ENCODE measurements around the gene HDAC4. TPM values are rescaled to one million over a fixed set of nuclear protein-coding genes. Genes with fewer than 3 reads are reported as not detected.

The HDAC4 gene
- total and polyA plus RNA-seq, 10 of the 15 experiments (the other 5 are each of a cell fraction or from before 2014, with no cell fraction given), result 0.22 to 15.7 (median 4.8) TPM

DNA sequence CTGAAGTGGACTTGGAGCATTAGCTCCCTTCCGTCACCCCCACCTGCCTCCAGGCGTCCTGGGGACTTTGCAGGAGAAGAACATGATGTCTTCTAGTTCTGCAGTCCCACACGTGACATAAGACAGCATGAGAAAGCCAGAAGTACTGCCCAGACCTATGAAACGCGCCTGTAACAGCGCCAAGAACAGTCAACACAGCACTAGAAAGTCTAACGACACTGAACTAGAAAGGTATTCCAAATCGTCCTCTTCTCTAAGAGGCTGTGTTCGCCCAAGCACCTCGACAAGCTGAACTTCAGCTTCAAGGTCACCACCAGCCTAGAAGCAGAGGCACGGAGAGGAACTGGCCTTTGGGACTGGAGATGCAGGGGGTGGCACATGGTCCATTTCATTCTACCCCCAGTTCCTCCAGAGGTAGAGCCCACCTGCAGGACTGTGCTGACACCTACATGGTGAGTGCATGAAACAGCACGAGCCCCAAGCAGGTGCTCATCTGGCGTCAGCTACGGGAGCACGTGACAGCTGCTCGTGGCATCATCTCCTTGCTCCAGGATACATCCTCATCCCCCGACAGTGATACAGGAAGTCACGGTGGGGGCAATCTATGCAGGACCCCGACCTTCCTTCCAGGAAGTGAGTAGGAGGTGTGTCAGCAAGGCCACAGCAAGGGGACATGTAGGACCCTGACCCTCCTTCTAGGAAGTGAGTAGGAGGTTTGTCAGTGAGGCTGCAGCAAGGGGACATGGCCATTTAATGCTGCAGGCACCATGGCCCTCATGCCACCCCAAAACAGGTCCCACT is 3.7 kb downstream of the HDAC4 start:
- DNase-seq (ENCODE audit: low read depth, low spot score), result no peak
- no peaks in the 10 kb centered on the region for H3K27me3 ChIP-seq (replicated peaks in 1 of 2; ENCODE audit: control insufficient read depth in 2 of 2, insufficient read depth in 2 of 2, low read length in 1 of 2)
- no peak overlapping the region for H3K4me2 ChIP-seq (ENCODE audit: control insufficient read depth, insufficient read depth)
- no peak overlapping the region for H3K27ac ChIP-seq (ENCODE audit: control insufficient read depth, insufficient read depth)
- ChIA-PET CTCF (interaction anchor here (0.8 to 1.2 kb wide), 3 partner anchors 109 to 144 kb away, joined by 3 read pairs; no protein-coding TSS in a partner anchor), POLR2A (no interaction called here), SMC1A (ENCODE audit: uncharacterized antibody, unreplicated experiment) (interaction anchor here (0.9 to 3.3 kb wide), 4 partner anchors 16 to 129 kb away, joined by 3 to 16 read pairs (median 4); no protein-coding TSS in a partner anchor), RAD21 (ENCODE audit: unreplicated experiment) (interaction anchor here (1.4 to 3.2 kb wide), 2 partner anchors 16 to 129 kb away, joined by 3 to 10 read pairs; no protein-coding TSS in a partner anchor)
- no peaks in the 10 kb centered on the region for H4K20me1 ChIP-seq (ENCODE audit: control insufficient read depth, insufficient read depth)
- no peak for TF ChIP-seq TCF12 (IDR thresholded peaks at IDR 0.05; ENCODE audit: low read depth, low read length)
- peak; percentile 74 for TF ChIP-seq RAD21 (IDR thresholded peaks at IDR 0.05; ENCODE audit: insufficient read depth, low read depth, low read length)
- TF ChIP-seq SMC3 (IDR thresholded peaks at IDR 0.05; ENCODE audit: borderline replicate concordance, low read length), result peak; percentile 40; the same call in 1 of the 2 replicates
- no peak for TF ChIP-seq RAD51 (IDR thresholded peaks at IDR 0.05)
- TF ChIP-seq, protein P1, sequence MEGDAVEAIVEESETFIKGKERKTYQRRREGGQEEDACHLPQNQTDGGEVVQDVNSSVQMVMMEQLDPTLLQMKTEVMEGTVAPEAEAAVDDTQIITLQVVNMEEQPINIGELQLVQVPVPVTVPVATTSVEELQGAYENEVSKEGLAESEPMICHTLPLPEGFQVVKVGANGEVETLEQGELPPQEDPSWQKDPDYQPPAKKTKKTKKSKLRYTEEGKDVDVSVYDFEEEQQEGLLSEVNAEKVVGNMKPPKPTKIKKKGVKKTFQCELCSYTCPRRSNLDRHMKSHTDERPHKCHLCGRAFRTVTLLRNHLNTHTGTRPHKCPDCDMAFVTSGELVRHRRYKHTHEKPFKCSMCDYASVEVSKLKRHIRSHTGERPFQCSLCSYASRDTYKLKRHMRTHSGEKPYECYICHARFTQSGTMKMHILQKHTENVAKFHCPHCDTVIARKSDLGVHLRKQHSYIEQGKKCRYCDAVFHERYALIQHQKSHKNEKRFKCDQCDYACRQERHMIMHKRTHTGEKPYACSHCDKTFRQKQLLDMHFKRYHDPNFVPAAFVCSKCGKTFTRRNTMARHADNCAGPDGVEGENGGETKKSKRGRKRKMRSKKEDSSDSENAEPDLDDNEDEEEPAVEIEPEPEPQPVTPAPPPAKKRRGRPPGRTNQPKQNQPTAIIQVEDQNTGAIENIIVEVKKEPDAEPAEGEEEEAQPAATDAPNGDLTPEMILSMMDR (IDR thresholded peaks at IDR 0.05 in 2 of 3, conservative IDR thresholded peaks at IDR 0.05 in 1 of 3; ENCODE audit: control insufficient read depth in 2 of 3, extremely low read depth in 1 of 3, insufficient read depth in 1 of 3, low read depth in 3 of 3, low read length in 3 of 3), result peak; percentile 30 to 46 (median 40); a peak in 4 of 6 replicates
- no peak for TF ChIP-seq YBX1 (IDR thresholded peaks at IDR 0.05)
- no peak for TF ChIP-seq EP300 (IDR thresholded peaks at IDR 0.05; ENCODE audit: borderline replicate concordance in 1 of 2, control insufficient read depth in 1 of 2, low read depth in 2 of 2, low read length in 2 of 2)
- 0 out of 2 replicates have a peak, but pooled peaks cover 2% of the 10 kb centered on the region for H3K79me2 ChIP-seq (ENCODE audit: control insufficient read depth, insufficient read depth, low read length)
- no peak overlapping the region for H3K9ac ChIP-seq (ENCODE audit: control insufficient read depth, insufficient read depth, low read length)
- no peak overlapping the region for H2AFZ ChIP-seq (ENCODE audit: control insufficient read depth, low read depth, low read length)
- no peak for ATAC-seq
- H3K9me3 ChIP-seq (replicated peaks; ENCODE audit: control insufficient read depth, insufficient read depth, low read length), result no peaks in the 10 kb centered on the region
- intact Hi-C loops (cut with micrococcal nuclease; ENCODE audit: unreplicated experiment), result loop anchor here (5.0 kb wide), 2 partner anchors 255 to 360 kb away; no protein-coding TSS in a partner anchor
- in situ Hi-C loops (cut with MboI), result no loop called here
- WGBS (ENCODE audit: insufficient coverage, insufficient replicate concordance, low lambda C conversion rate, missing lambda C conversion rate), result 74% methylated on average over 19 of the region's 19 CpGs
- peaks cover 5% of the 10 kb centered on the region; the same call in 1 of the 2 replicates for H3K4me1 ChIP-seq (ENCODE audit: control insufficient read depth, insufficient read depth, low read length)
- FAIRE-seq, result no peak
- no TSS peak for BruUV-seq (replicated peaks)
- no peaks in the 10 kb centered on the region for H3K36me3 ChIP-seq (ENCODE audit: control insufficient read depth in 2 of 2, insufficient read depth in 2 of 2, low read length in 1 of 2)
- no peak overlapping the region for H3K4me3 ChIP-seq

Data from GM12878 (cell line).